GOT3 (cell line): Measurements from ENCODE around the gene PRLH.
"Not testable (repeated sequence)": the region's sequence is repeated elsewhere in the genome, so short reads cannot be mapped to it uniquely, and the experiment has no call there.

Source experiments
- DNase-seq: peaks from one replicate; lab custom pipeline; 2025; ENCODE audit warnings: mixed read lengths; lab: John Stamatoyannopoulos, UW

Gene PRLH

DNA sequence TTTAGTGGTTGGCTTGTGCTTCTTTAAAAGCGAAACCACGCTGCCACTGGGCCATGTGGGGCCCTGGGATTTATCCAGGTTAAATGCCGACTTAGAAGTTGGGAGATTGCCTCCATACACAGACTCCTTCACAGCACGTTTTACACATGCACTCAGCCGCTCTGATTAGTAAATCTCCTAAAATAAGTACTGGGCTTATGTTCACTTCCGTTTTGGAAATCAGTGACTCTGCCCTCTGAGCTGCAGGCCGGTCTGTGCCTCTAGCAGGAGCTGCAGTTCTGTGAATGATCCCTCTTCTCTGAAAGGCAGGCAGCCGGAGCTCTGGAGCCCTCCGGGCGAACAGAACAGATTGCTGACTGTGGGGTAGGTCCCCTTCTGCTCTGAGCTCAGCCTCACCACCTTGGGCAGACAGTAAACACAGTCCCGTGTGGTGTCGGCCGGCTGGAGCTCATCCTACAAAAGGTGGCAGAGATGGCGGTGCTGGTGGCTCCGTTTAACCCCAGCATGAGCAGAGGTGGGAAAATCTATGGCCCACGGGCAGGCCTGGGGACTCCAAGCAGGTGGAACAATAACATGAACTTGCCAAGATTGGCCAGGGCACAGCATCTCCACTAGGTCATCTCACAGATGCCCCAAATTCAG, 34.0 kb downstream of the PRLH start:
- DNase-seq: no peak

DNA sequence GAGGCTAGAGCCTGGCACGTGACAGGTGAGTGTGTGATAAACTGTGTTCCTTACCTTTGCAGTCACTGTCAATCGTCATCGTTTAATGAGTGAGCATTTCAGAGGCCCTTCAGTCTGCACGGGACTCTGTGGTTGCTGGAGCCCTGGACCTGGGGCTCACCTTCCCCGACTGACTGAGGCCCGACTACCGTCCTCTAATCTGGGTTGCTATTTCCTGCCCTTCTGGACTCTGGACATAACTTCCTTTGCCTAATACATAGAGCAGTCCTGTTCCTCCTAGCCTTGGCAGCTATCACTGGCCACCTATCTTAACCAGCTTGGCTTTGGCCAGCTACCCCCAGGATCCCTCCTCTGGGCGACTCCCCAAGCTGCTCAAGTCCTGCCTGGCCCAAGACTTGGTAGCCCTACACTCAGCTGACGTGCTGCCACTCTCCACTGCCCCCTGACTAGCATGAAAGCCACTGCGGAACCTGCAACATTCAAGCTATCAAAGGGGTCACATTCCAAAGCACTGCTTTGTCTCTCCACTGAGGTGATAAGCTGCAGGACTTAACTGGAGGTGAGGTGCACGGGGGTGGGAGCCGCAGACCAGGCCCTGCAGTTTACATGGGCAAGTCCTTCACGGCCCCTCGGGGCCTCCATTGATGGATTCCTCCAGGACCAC, 35.2 kb downstream of the PRLH start:
- DNase-seq: no peak

DNA sequence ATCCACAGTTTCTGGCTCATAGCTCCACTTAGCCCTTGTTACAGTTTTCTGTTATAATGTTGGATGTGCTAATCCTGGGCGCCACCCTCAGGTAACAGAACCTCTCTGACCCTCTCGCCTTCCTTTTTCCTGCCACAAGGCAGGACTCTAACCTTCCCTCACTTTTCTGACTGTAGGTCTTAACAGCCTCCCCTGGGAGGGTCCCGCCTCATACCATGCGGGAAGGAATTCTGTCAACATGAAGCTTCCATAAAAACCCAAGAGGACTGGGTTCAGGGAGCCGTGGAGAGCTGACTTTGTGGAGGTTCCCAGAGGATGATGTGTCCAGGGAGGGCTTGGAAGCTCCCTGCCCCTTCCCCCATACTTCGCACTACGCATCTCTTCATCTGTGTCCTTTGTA, 36.0 kb downstream of the PRLH start:
- DNase-seq: no peak

DNA sequence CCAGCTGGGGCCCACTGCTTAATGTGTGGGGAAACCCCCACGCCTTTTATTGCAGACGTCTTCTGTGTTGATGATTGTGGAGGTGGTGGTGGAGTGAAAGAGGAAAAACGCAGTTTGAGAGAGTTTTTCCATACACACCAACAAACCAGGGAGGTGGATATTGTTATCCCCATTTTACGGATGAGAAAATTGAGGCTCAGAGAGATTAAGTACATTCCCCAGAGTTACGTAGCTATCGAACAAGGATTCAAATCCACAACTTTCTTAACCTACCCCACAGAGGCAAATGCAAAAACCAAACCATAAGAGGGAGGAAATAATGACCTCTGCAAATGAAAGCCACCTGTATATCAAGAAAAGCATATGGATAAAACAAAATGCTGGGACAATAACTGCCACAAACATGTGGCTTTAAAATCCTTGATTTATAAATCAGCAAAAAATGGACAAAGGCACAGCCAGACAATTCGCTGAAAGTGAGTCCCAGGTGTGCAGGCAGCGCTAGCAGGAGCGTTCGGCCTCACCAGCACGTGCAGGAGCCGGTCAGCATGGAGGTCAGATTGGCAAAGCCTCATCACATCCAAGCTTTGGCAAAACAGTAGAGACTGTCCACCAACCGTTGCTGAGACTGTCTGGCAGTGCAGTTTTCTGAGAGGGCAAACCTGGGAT, 36.8 kb downstream of the PRLH start:
- DNase-seq: no peak

DNA sequence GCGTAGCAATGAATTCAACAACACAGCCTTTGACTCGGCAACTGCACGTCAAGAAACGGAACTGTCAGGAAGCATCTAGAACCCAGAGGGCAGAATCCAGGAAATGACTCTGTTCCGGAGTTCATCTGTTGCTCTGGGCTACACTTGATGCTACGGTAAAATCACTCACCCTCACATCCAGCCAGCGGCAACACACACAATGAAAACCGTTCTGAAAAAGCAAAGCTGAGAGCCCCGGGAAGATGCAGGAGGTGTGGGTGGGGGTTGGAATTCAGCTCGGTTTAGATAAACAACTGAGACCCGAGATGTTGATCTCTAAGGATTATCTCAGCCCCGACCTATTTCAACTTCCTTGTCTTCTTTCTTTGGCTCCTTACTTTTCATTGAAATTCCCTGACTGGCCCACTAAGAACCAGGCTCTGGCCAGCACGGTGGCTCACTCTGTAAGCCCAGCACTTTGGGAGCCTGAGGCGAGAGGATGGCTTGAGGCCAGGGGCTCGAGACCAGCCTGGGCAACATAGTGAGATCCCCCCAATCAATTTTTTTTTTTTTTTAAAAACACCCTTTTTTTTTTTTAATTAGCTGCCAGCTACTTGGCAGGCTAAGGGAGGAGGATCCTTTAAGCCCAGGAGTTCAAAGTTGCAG, 37.5 kb downstream of the PRLH start:
- no peak for DNase-seq

DNA sequence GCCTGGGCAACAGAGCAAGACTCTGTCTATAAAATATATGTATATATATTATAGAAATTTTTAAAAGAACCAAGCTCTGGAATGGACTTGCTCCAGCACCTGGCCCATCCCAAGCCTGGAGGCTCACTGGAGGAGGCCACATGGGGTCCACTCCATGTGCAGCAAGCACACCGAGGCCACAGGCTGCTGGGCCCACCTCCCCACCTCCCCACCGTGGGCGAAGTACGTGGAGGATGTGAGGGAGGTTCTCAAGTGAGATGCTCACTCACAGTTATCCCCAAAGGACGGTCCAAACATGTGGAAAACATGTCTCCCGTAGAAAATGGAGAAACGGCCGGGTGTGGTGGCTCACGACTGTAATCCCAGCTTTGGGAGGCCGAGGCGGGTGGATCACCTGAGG, 38.0 kb downstream of the PRLH start:
- no peak for DNase-seq

DNA sequence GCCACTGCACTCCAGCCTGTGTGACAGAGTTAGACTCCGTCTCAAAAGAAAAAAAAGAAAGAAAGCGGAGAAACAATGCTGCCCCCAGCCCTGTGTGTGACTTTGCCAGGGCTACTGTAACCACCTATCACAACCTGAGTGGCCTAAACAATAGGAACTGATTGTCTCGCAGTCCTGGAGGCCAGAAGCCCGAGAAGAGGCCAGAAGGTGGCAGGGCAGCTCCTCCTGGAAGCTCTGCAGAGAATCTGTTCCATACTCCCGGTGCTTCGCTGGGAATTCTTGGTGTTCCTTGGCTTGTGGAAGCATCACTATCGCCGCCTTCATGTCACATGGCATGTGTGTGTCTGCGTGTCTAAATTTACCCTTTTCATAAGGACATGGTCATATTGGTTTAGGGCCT, 38.6 kb downstream of the PRLH start:
- DNase-seq: no peak

DNA sequence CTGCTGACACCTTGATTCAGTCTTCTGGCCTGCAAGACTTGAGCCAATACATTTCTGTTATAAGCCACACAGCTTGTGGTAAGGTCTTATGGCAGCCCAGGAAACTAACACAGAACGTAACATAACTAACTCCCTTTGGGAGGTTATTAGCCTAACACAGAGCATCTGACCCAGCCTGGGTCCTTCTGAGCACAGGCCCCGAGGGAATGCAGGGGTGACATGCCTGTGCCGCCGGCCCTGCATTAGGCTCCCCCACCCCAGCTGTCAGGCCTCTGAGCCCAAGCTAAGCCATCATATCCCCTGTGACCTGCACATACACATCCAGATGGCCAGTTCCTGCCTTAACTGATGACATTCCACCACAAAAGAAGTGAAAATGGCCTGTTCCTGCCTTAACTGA, 40.1 kb downstream of the PRLH start:
- not testable (repeated sequence) for DNase-seq

DNA sequence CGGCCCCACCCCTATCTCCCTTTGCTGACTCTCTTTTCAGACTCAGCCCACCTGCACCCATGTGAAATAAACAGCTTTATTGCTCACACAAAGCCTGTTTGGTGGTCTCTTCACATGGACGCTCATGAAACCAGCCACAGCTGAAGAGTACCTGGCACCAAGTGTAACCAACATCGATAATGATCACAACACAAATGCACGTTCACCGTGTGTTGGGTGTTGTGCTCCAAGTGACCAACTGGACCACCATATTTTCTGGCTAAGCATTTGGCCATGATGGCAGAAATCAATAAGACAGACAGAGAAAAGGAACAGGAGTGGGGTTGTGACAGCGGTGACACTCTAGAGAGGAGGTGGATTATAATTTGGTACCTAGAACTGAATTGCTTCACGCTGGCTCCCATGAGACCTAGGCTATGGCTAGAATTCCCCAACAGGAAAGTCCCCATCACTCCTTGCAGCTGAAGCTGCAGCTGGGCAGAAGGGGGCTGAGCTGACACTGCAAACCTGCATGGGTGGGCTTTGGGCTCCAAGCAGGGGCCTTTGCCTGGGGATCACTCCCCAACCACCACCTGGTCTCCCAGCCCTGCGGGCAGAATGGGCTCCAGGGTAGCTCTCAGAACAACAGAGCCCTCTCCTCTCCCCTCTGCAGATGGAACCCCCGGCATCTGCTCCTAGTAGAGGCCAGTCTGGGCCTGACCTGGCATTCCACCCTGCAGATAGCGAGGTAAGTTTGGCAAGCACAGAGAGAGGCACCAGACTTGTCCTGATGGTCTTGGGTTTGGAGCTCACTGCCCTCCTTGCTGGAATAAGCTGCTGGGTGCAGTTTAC, 46.4 kb downstream of the PRLH start:
- DNase-seq: no peak

DNA sequence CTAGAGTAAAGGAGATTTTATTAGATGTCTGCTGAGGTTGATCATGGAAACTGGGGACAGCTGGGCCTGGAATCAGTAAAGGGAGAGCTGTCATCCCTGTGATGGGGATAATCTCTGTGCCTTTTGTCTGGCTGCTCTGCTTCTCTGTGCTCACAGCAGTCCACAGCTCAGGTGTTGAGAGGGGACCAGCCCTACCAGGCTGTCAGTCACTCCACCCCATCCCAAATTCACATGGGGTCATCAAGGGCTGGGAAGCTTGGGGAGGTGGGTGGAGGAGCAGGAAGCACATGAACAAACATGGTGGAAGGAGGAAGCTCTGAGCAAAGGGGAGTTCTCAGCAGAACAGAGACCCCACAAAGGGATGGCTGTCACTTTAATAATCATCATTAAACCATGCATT, 47.3 kb downstream of the PRLH start:
- DNase-seq: no peak

DNA sequence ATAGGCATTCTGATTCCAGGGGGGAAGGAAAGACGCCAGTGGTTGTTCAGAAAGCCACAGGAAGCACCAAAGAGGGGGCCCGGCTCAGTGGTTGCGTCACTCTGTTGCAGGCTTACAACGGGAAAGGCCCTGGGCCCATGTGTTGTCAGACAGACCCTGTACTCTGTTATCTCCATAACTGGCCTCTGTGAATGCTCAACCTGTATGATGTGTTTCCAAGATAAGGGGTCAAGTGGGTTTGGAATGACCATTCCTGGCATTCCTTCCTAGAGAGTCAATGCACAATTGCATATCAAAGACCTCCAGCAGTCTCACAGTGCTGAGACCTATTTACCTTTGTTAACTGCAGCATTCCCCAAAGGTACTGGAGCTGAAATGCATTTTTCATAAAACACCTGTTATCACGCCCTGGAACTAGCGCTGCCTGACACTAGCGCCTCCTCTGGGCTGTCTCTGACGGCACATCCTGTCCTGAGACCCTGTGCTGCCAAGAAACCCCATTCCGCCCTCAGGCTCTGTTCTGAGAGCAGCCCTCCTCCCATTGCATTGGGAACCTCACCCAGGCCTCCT, 47.9 kb downstream of the PRLH start:
- no peak for DNase-seq

DNA sequence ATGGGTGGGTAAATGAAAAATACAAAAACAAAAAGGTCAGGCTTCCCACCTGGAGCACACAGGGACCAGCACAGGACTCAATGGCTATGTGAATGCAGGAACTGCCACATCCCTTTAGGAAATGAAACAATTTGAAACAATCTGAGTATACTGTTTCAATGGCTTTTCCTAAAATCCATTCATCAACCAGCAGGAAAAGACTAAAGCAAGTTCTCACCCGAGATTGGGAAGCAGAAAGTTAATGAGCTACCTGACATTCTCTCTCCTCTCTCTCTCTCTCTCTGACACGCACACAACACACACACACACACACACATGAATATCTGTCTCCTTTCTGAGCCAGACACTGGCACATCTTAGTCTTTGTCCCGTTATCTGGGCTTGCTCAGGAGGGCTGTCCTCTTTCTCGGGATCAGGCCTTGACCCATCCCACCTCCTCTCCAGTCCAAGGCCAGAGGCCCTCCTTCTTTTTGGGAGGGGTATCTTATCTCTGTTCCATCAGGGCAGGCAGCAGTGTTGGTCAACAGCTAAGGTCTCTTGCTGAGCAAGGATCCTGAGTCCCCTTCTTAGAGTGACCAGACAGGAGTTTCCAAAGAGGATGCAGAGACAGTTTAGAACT, 49.4 kb downstream of the PRLH start:
- no peak for DNase-seq

DNA sequence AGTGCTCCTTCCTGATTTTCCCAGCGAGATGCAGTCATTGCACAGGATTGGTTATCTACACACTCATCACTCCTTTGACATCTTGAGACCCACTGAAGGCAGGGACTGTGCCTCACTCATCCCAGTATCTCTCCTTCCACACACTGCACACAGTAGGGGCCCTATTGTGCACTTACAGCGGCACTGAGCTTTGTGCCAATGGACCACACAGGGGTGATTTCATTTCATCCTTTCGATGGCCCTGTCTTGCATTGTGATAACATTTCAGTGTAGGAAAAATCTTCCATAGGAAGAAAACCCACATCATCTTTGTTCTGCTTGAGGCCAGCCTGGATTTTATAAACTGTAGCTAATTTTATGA, 50.0 kb downstream of the PRLH start:
- DNase-seq: no peak
